Retinal pigment epithelial cell (primary cell): ENCODE measurements around the gene LCE4A.

Source experiments
- DNase-seq: peaks from one replicate; pipeline ENCODE4 v3.0.0-alpha.2; 2010; ENCODE audit warnings: low read depth
- H3K4me3 ChIP-seq: 2 replicates; pipeline ENCODE4 v1.5.1; 2011; ENCODE audit warnings: mild to moderate bottlenecking, low read length, control low read depth, moderate library complexity
- CTCF ChIP-seq: conservative IDR thresholded peaks from 2 replicates; pipeline ENCODE4 v1.5.1; 2011; ENCODE audit warnings: low read depth, low read length, control low read depth, inconsistent platforms

LCE4A gene

DNA sequence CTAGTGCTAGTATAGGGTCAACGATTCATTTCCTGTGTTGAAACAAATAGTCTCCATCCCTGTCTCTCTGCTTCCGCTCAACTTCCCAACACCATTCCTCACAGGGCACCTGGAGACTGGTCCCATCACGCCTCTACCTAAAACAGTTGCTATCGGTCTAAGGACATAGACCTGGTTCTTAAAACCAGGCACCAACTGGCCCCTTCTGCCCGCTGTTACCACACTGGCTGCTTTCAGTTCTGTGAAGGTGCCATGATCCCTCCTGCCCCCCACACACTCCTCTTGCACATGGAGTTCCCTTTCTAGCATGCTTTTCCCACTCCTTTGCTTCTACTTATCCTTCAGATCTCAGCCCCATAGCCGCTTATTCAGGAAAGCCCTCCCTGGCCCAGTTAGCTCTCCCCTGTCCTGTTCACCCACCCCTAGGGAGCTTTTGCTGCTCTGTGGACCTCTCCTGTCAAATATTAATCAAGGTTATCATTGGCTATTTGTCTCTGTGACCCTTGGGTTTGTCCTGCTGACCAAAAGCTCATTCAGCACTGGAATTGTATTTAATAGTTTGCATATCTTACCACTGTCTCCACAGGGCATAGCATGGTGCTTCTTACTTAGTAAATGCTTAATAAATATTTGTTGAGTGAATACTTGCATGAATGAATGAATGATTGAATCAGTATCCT is 37.9 kb downstream of the LCE4A start:
- H3K4me3 ChIP-seq = no peak overlapping the region
- no peak for TF ChIP-seq CTCF

GRCh38 chr1:152747831-152748230 is 39.9 kb downstream of the LCE4A start:
- no peak overlapping the region for H3K4me3 ChIP-seq
- DNase-seq = no peak
- TF ChIP-seq CTCF = no peak

More for the DNA sequence above, 37.9 kb downstream of the LCE4A start:
- no peak for DNase-seq

DNA sequence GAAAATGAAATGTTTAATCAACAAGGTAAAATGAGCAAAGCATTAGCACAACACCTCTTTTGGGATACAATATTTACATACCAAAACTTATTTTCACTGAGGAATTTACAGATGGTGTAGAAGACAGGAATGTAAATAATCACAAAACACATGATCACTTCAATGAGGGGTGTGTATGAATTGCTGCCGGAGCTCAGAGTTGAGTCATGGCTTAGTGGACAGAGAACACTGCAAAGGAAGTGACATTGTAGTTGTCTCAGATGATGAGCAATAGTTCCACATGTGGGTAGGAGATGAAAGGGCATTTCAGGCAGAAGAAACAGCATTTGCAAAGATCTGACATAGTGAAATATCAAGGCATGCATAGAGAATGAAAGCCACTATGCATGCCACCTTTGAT is 44.3 kb downstream of the LCE4A start:
- H3K4me3 ChIP-seq = no peak overlapping the region
- no peak for TF ChIP-seq CTCF
- DNase-seq = peak; percentile 21

- TF ChIP-seq CTCF = no peak
- DNase-seq = no peak
- H3K4me3 ChIP-seq = no peak overlapping the region
These were observed 45.6 kb downstream of the LCE4A start for GRCh38 chr1:152753586-152753985.

GRCh38 chr1:152756872-152757271 is 48.9 kb downstream of the LCE4A start:
- no peak overlapping the region for H3K4me3 ChIP-seq
- no peak for DNase-seq
- TF ChIP-seq CTCF = no peak

GRCh38 chr1:152757747-152758146 is 49.8 kb downstream of the LCE4A start, which contains the start of gene KPRP:
Gene KPRP (plus strand): TSS chr1:152758025. CDS start chr1:152759589, 1,564 bp downstream.
- no peak for TF ChIP-seq CTCF
- no peak within 1 kb of the TSS for H3K4me3 ChIP-seq
- DNase-seq = no peak

DNA sequence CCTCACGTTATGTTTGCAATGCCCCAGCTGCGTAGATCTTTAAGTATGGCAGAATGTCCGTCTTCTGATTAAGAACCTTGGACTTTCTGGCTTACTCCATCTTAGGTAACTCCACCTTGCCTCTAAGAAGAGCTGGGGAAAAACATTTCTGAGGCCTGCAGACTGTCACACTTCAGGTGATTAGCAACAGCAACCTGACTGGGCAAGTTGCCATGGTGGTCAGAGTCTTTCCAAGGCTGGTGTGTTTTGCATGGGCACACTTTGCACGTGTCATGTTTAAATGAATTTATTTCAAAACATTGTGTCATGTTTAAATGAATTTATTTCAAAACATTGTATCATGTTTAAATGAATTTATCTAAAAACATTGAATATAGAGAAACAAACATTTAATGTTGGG is 50.7 kb downstream of the LCE4A start:
- H3K4me3 ChIP-seq = no peak overlapping the region
- TF ChIP-seq CTCF = no peak

More for the DNA sequence above, 50.7 kb downstream of the LCE4A start:
- no peak for DNase-seq
